MM.1S (cell line): ENCODE results near the gene CBR4.

ENCODE experiments used
- DNase-seq: peaks from one replicate; pipeline ENCODE4 v3.0.0-alpha.2; 2015
- H2AFZ ChIP-seq: fragments of 300-600 bp; sonication (generic); 2 replicates; pipeline ENCODE4 v1.6.0; 2016; ENCODE audit warnings: antibody characterized with exemption, low read length
- H3F3A ChIP-seq: fragments of 300-600 bp; sonication (generic); 2 replicates; pipeline ENCODE4 v1.6.1; 2016; ENCODE audit warnings: mild to moderate bottlenecking, antibody characterized with exemption, low read length, moderate library complexity, mixed read lengths; ENCODE audit not compliant: insufficient read depth
- H3K27ac ChIP-seq: fragments of 300-600 bp; sonication (generic); 2 replicates; pipeline ENCODE4 v1.5.1; 2016; ENCODE audit warnings: mild to moderate bottlenecking, low read length
- H3K27me3 ChIP-seq: fragments of 300-600 bp; sonication (generic); replicated peaks from 2 replicates; pipeline ENCODE4 v1.6.0; 2016; ENCODE audit warnings: low read length; ENCODE audit not compliant: insufficient read depth
- H3K36me3 ChIP-seq: fragments of 300-600 bp; sonication (generic); replicated peaks from 2 replicates; pipeline ENCODE4 v1.6.1; 2016; ENCODE audit warnings: mild to moderate bottlenecking, low read length, mixed read lengths; ENCODE audit not compliant: insufficient read depth
- H3K4me1 ChIP-seq: fragments of 300-600 bp; sonication (generic); 2 replicates; pipeline ENCODE4 v1.6.1; 2016; ENCODE audit warnings: low read length, mixed read lengths
- H3K4me2 ChIP-seq: fragments of 300-600 bp; sonication (generic); 2 replicates; pipeline ENCODE4 v1.6.0; 2016; ENCODE audit warnings: low read depth, low read length
- H3K4me3 ChIP-seq: fragments of 300-600 bp; sonication (generic); 2 replicates; pipeline ENCODE4 v1.5.1; 2016; ENCODE audit warnings: low read length, mixed read lengths
- H3K79me2 ChIP-seq: fragments of 300-600 bp; sonication (generic); 2 replicates; pipeline ENCODE4 v1.6.1; 2016; ENCODE audit warnings: mixed run types, low read length, mixed read lengths
- H3K9ac ChIP-seq: fragments of 300-600 bp; sonication (generic); 2 replicates; pipeline ENCODE4 v1.6.1; 2016; ENCODE audit warnings: low read length, mixed read lengths
- H3K9me2 ChIP-seq: fragments of 300-600 bp; sonication (generic); replicated peaks from 2 replicates; pipeline ENCODE4 v1.6.1; 2016; ENCODE audit warnings: mild to moderate bottlenecking, low read length, mixed read lengths; ENCODE audit not compliant: insufficient read depth
- H3K9me3 ChIP-seq: fragments of 300-600 bp; sonication (generic); replicated peaks from 2 replicates; pipeline ENCODE4 v1.6.1; 2016; ENCODE audit warnings: mild to moderate bottlenecking, low read length, mixed read lengths; ENCODE audit not compliant: insufficient read depth
- H4K20me1 ChIP-seq: fragments of 300-600 bp; sonication (generic); 2 replicates; pipeline ENCODE4 v1.6.1; 2016; ENCODE audit warnings: mild to moderate bottlenecking, low read length, moderate library complexity, mixed read lengths; ENCODE audit not compliant: insufficient read depth
- CTCF ChIP-seq: fragments of 300-600 bp; sonication (generic); IDR thresholded peaks from 2 replicates; pipeline ENCODE4 v1.5.1; 2016; ENCODE audit warnings: antibody characterized with exemption, low read length, mixed read lengths
- EZH2 ChIP-seq: fragments of 300-600 bp; sonication (generic); optimal IDR thresholded peaks from 2 replicates; pipeline ENCODE3; 2017; ENCODE audit warnings: low read depth, mild to moderate bottlenecking, antibody characterized with exemption, low read length, mixed read lengths
- EZH2phosphoT487 ChIP-seq: fragments of 300-600 bp; sonication (generic); IDR thresholded peaks from 2 replicates; pipeline ENCODE4 v1.6.1; 2018; ENCODE audit warnings: antibody characterized with exemption, low read length

Gene CBR4

GRCh38 chr4:169047956-169048355 lies 37.9 kb upstream of the CBR4 start:
- H3K9me2 ChIP-seq: no peaks in the 10 kb centered on the region
- TF ChIP-seq CTCF (no peak), EZH2phosphoT487 (no peak), EZH2 (no peak)
- H3K27ac ChIP-seq: no peak overlapping the region
- H2AFZ ChIP-seq: no peak overlapping the region
- no peak overlapping the region for H3K4me2 ChIP-seq
- H3K9ac ChIP-seq: no peak overlapping the region
- no peaks in the 10 kb centered on the region for H3K36me3 ChIP-seq
- no peaks in the 10 kb centered on the region for H3K79me2 ChIP-seq
- no peaks in the 10 kb centered on the region for H4K20me1 ChIP-seq
- no peak for DNase-seq
- H3K4me3 ChIP-seq: no peak overlapping the region
- H3K4me1 ChIP-seq: no peaks in the 10 kb centered on the region
- H3K9me3 ChIP-seq: no peaks in the 10 kb centered on the region
- H3K27me3 ChIP-seq: no peaks in the 10 kb centered on the region
- no peaks in the 10 kb centered on the region for H3F3A ChIP-seq

- Histone ChIP-seq H3K27me3 (no peaks in the 10 kb centered on the region), H3K9me3 (no peaks in the 10 kb centered on the region), H3K4me3 (no peak overlapping the region), H2AFZ (no peak overlapping the region), H3K4me1 (no peaks in the 10 kb centered on the region), H3K4me2 (no peak overlapping the region), H3F3A (no peaks in the 10 kb centered on the region), H3K9me2 (no peaks in the 10 kb centered on the region), H3K27ac (no peak overlapping the region), H4K20me1 (no peaks in the 10 kb centered on the region), H3K79me2 (no peaks in the 10 kb centered on the region), H3K9ac (no peak overlapping the region), H3K36me3 (no peaks in the 10 kb centered on the region)
- TF ChIP-seq EZH2: no peak
- no peak for TF ChIP-seq CTCF
- TF ChIP-seq EZH2phosphoT487: no peak
- no peak for DNase-seq
These were observed 36.0 kb upstream of the CBR4 start for GRCh38 chr4:169045862-169046584.

- Histone ChIP-seq H3K79me2 (no peaks in the 10 kb centered on the region), H3F3A (no peaks in the 10 kb centered on the region), H3K27ac (no peak overlapping the region), H3K4me2 (no peak overlapping the region), H2AFZ (no peak overlapping the region), H3K36me3 (no peaks in the 10 kb centered on the region), H3K27me3 (no peaks in the 10 kb centered on the region), H4K20me1 (no peaks in the 10 kb centered on the region), H3K4me1 (no peaks in the 10 kb centered on the region), H3K9ac (no peak overlapping the region), H3K9me2 (no peaks in the 10 kb centered on the region), H3K9me3 (no peaks in the 10 kb centered on the region), H3K4me3 (no peak overlapping the region)
- TF ChIP-seq CTCF (no peak), EZH2 (no peak)
- DNase-seq: no peak
These were observed 34.8 kb upstream of the CBR4 start for GRCh38 chr4:169044714-169045447.
